Spleen (tissue), 11 donors: ENCODE results near the gene AGMO. TPM values are rescaled to one million over a fixed set of nuclear protein-coding genes. Genes with fewer than 3 reads are reported as not detected.

Source experiments
- DNase-seq: peaks from one replicate; pipeline ENCODE4 v3.0.0-alpha.2; 2020
- H3K27ac ChIP-seq, 8 donors: fragments of 200-600 bp; sonication (generic) in 7 of 8; 1 replicate in 4 of 8; 2 replicates in 4 of 8; pipeline versions ENCODE4 v1.5.0 to v1.8.0; 2016 to 2021; ENCODE audit warnings: inconsistent platforms in 4 of 8, mild to moderate bottlenecking in 4 of 8, moderate library complexity in 1 of 8
- H3K27me3 ChIP-seq, 7 donors: fragments of 200-600 bp; sonication (generic) in 6 of 7; replicated peaks in 1 of 7; 1 replicate in 4 of 7; 2 replicates in 3 of 7; pipeline versions ENCODE4 v1.5.0 to v1.8.0; 2016 to 2021; ENCODE audit warnings: inconsistent platforms in 3 of 7, mild to moderate bottlenecking in 1 of 7
- H3K36me3 ChIP-seq, 6 donors: fragments of 200-600 bp; sonication (generic) in 5 of 6; 1 replicate in 4 of 6; 2 replicates in 2 of 6; pipeline versions ENCODE4 v1.5.0 to v1.8.0; 2016 to 2021; ENCODE audit warnings: inconsistent platforms in 2 of 6
- H3K4me1 ChIP-seq, 6 donors: fragments of 200-600 bp; sonication (generic) in 5 of 6; 1 replicate in 3 of 6; 2 replicates in 3 of 6; pipeline versions ENCODE4 v1.5.0 to v1.8.0; 2016 to 2021; ENCODE audit warnings: inconsistent platforms in 3 of 6
- H3K4me3 ChIP-seq, 8 donors: fragments of 200-600 bp; sonication (generic) in 7 of 8; 1 replicate in 4 of 8; 2 replicates in 4 of 8; pipeline versions ENCODE4 v1.5.0 to v1.8.0; 2016 to 2021; ENCODE audit warnings: inconsistent platforms in 4 of 8, mild to moderate bottlenecking in 4 of 8, moderate library complexity in 2 of 8
- H3K9me3 ChIP-seq, 8 donors: fragments of 200-600 bp; sonication (generic) in 7 of 8; 1 replicate in 4 of 8; 2 replicates in 4 of 8; pipeline versions ENCODE4 v1.5.0 to v1.8.0; 2016 to 2021; ENCODE audit warnings: inconsistent platforms in 4 of 8
- CTCF ChIP-seq, 11 experiments: fragments of 200-600 bp in 7 of 11; fragments of 450-650 bp in 4 of 11; sonication (generic) in 4 of 11; IDR thresholded peaks in 8 of 11; conservative IDR thresholded peaks in 3 of 11; 1 replicate in 7 of 11; 2 replicates in 4 of 11; pipeline versions ENCODE4 v1.4.0 to v1.8.0; 2016 to 2021; ENCODE audit warnings: antibody characterized with exemption in 11 of 11, inconsistent platforms in 4 of 11, mild to moderate bottlenecking in 1 of 11
- POLR2A ChIP-seq, 3 donors: fragments of 450-650 bp; IDR thresholded peaks; one replicate each; pipeline ENCODE4 v1.5.1; 2017; ENCODE audit warnings: antibody characterized with exemption in 3 of 3, mild to moderate bottlenecking in 1 of 3
- POLR2AphosphoS5 ChIP-seq, 3 donors: sonication (generic); formaldehyde crosslinking; IDR thresholded peaks; one replicate each; pipeline ENCODE4 v1.5.1; 2017; ENCODE audit warnings: antibody characterized with exemption in 3 of 3
- WGBS, 5 donors: extraction: QIAGEN DNeasy Blood & Tissue Kit in 3 of 5; methylation state at CpG; one replicate each; pipeline versions ENCODE4 v1.1.5 to v1.1.7; 2013 to 2018; 5-methylcytosine and 5-hydroxymethylcytosine counted together
- intact Hi-C: fragments of 100-400 bp; cut with DNase I; formaldehyde crosslinking; loops from one replicate; pipeline ENCODE4 v1.15.0; 2023; ENCODE audit warnings: low total_unique reads
- polyA plus RNA-seq, 3 donors: library from polyadenylated mRNA; stranded (reverse); fragments of 200-250 nt; gene quantifications; one replicate each; pipeline ENCODE4 v1.2.1, GENCODE V29; 2013
- total RNA-seq, 7 donors: library from RNA; depleted of rRNA in 3 of 7; stranded (reverse); fragments of >200 nt in 3 of 7; fragmentation: NEBNext Ultra II Directional in 4 of 7; extraction: Animal tissue kit (Norgen Biotek cat#: 25700) in 4 of 7; gene quantifications; one replicate each; pipeline versions ENCODE4 v1.1.0 to v1.2.1, GENCODE V29; 2016 to 2021
- donor health status: healthy with polysubstance abuse.
- donor health status: DM: no; HTN: no; CAD: no; lungs with moderate emphysema.
- donor health status: DM: no; HTN: no; CAD: no.
- donor health status: Bipolar disorder and iron deficiency.
- donor health status: healthy.
- donor health status: DM: no; HTN: no; CAD: no.
- donor health status: DM: yes; HTN: yes; CAD: no.

AGMO gene
- total and polyA plus RNA-seq, 10 donors, result 0.02 to 0.03 (median 0.03) TPM; not detected in 7

- 80 to 89% (median 86%) methylated on average over 3 of the region's 3 CpGs for WGBS, 5 donors
- H3K27ac ChIP-seq, result no peak overlapping the region
- H3K9me3 ChIP-seq, result peaks cover 0 to 9% (median 0%) of the 10 kb centered on the region in 8 donors
- no peaks in the 10 kb centered on the region for H3K36me3 ChIP-seq
- DNase-seq, result no peak
- no peaks in the 10 kb centered on the region for H3K4me1 ChIP-seq
- no peaks in the 10 kb centered on the region for H3K27me3 ChIP-seq
- TF ChIP-seq CTCF (IDR thresholded peaks at IDR 0.05 in 8 of 11, conservative IDR thresholded peaks at IDR 0.05 in 3 of 11) (no peak), POLR2AphosphoS5 (IDR thresholded peaks at IDR 0.05) (no peak), POLR2A (IDR thresholded peaks at IDR 0.05) (no peak)
- intact Hi-C loops, result no loop called here
- no peak overlapping the region for H3K4me3 ChIP-seq
Measured at GRCh38 chr7:15167912-15168311, 393.9 kb downstream of the AGMO start.

- no peak for DNase-seq
- TF ChIP-seq POLR2AphosphoS5 (IDR thresholded peaks at IDR 0.05) (no peak), CTCF (IDR thresholded peaks at IDR 0.05 in 8 of 11, conservative IDR thresholded peaks at IDR 0.05 in 3 of 11) (no peak), POLR2A (IDR thresholded peaks at IDR 0.05) (no peak)
- Histone ChIP-seq H3K9me3 (peaks cover 0 to 9% (median 0%) of the 10 kb centered on the region in 8 donors), H3K4me3 (no peak overlapping the region), H3K36me3 (no peaks in the 10 kb centered on the region), H3K27ac (no peak overlapping the region), H3K4me1 (no peaks in the 10 kb centered on the region), H3K27me3 (no peaks in the 10 kb centered on the region)
- intact Hi-C loops, result no loop called here
- 83 to 95% (median 92%) methylated on average over 1 of the region's 1 CpG for WGBS, 5 donors
Measured at GRCh38 chr7:15166620-15167019, 395.2 kb downstream of the AGMO start.

- Histone ChIP-seq H3K27me3 (no peaks in the 10 kb centered on the region), H3K9me3 (peaks cover 0 to 7% (median 0%) of the 10 kb centered on the region in 8 donors), H3K4me1 (no peaks in the 10 kb centered on the region), H3K27ac (no peak overlapping the region), H3K4me3 (no peak overlapping the region), H3K36me3 (no peaks in the 10 kb centered on the region)
- DNase-seq, result no peak
- TF ChIP-seq POLR2A (IDR thresholded peaks at IDR 0.05) (no peak), POLR2AphosphoS5 (IDR thresholded peaks at IDR 0.05) (no peak), CTCF (IDR thresholded peaks at IDR 0.05 in 8 of 11, conservative IDR thresholded peaks at IDR 0.05 in 3 of 11) (no peak)
- WGBS, 5 donors, result 3 to 72% (median 58%) methylated on average over 1 of the region's 1 CpG
- intact Hi-C loops, result no loop called here
Measured at GRCh38 chr7:15159261-15159660, 402.6 kb downstream of the AGMO start.

GRCh38 chr7:15158141-15158810 is 403.5 kb downstream of the AGMO start:
- no peaks in the 10 kb centered on the region for H3K4me1 ChIP-seq
- H3K36me3 ChIP-seq, result no peaks in the 10 kb centered on the region
- TF ChIP-seq POLR2AphosphoS5 (IDR thresholded peaks at IDR 0.05) (no peak), CTCF (IDR thresholded peaks at IDR 0.05 in 8 of 11, conservative IDR thresholded peaks at IDR 0.05 in 3 of 11) (no peak), POLR2A (IDR thresholded peaks at IDR 0.05) (no peak)
- no peak for DNase-seq
- H3K27ac ChIP-seq, result no peak overlapping the region
- H3K27me3 ChIP-seq, result no peaks in the 10 kb centered on the region
- H3K4me3 ChIP-seq, result no peak overlapping the region
- 36 to 48% (median 41%) methylated on average over 3 of the region's 3 CpGs for WGBS, 5 donors
- intact Hi-C loops, result no loop called here
- H3K9me3 ChIP-seq, result peaks cover 0 to 8% (median 0%) of the 10 kb centered on the region in 8 donors

Other genes starting within 250 kb of the AGMO start
- 1 to 10 TPM in 1 of 7 donors, under 1 TPM in 5, not detected in 1; 0.60 to 1.0 (median 0.69) TPM for gene MEOX2, start 124.7 kb upstream of the AGMO start, total RNA-seq
- 1 to 10 TPM in 1 of 3 donors, under 1 TPM in 2; 0.24 to 1.2 (median 0.50) TPM for gene MEOX2, start 124.7 kb upstream of the AGMO start, polyA plus RNA-seq